A549 treated with CpdA at 1 μM for 4 hours (cell line): Measurements from ENCODE around the gene SPATA12. TPM values are rescaled to one million over a fixed set of nuclear protein-coding genes. Genes with fewer than 3 reads are reported as not detected.

Source experiments
- total RNA-seq: library from RNA; stranded (reverse); fragments of 200-300 nt; extraction: Qiagen RNA extraction; gene quantifications from 5 replicates; pipeline ENCODE4 v1.2.3, GENCODE V29; 2022; ENCODE audit warnings: low read depth

The SPATA12 gene, protein sequence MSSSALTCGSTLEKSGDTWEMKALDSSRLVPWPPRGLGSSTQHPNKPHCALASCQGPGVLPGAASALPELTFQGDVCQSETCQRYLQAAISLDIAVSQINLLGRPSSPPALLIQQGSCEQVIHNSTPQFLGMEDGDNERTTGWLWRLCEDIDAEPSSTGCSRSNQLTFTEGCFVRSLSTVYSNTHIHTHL
- 0.44 to 0.59 TPM (median 0.47 TPM) in 5 replicates for total RNA-seq

DNA sequence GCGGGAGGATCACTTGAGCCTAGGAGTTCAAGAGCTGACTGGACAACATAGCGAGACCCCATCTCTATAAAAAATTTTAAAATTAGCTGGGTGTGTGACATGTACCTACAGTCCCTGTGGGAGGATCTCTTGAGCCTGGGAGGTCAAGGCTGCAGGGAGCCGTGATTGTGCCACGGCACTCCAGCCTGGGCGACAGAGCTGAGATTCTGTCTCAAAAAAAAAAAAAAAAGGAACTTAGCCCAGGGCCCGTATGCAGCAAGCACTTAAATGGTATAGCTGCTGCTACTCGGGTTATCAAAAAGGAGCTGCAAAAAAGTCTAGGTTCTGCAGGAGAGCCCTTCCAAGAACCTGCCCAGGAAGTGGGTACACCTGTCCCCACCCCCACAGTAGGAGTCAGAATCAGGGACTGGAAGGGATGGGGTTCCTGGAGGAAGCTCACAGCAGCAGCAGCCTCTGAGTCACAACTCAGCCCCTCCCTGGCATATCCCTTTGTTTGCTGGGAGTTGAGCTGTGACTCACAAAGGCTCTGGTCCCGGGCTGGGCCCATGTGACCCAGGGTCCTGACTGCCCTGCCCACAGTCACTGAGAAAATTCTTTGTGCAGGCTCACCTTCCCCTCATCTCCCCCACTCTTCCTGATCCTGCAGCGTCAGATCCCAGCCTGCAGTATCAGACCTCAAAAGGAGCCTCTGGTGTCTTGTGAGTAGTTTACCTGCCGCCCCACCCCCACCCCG, at the start of gene SPATA12:
Gene SPATA12, plus strand, starts transcription at position 576 of the 733 bp plus-strand sequence. CDS start 13,031 bp downstream, outside the sequence.

Other genes starting within 250 kb of the SPATA12 start
- gene IL17RD, start 104.7 kb downstream of the SPATA12 start, total RNA-seq, result 0.47 to 1.4 TPM (median 1.2 TPM) in 5 replicates
- 0.23 to 0.51 TPM (median 0.37 TPM) in 3 of 5 replicates, not detected in the others for gene HESX1, start 139.3 kb downstream of the SPATA12 start, total RNA-seq
- gene APPL1, start 167.1 kb downstream of the SPATA12 start, total RNA-seq, result 12.1 to 19.1 TPM (median 17.7 TPM) in 5 replicates
- not detected in 5 replicates for gene ASB14, start 232.0 kb downstream of the SPATA12 start, total RNA-seq